Ishikawa (cell line): Measurements from ENCODE around the gene ANKRD40.

Experiments
- CEBPB ChIP-seq: IDR thresholded peaks from 2 replicates; pipeline ENCODE4 v1.6.1; 2012
- CREB1 ChIP-seq: IDR thresholded peaks from 2 replicates; pipeline ENCODE4 v1.6.1; 2012; ENCODE audit warnings: low read depth
- EGR1 ChIP-seq: IDR thresholded peaks from 2 replicates; pipeline ENCODE4 v1.6.1; 2012
- EP300 ChIP-seq: IDR thresholded peaks from 2 replicates; pipeline ENCODE4 v1.6.1; 2012; ENCODE audit warnings: borderline replicate concordance
- FOXM1 ChIP-seq: IDR thresholded peaks from 2 replicates; pipeline ENCODE4 v1.6.1; 2012; ENCODE audit warnings: low read depth, borderline replicate concordance
- MAX ChIP-seq: IDR thresholded peaks from 2 replicates; pipeline ENCODE4 v1.6.1; 2012
- NFIC ChIP-seq: IDR thresholded peaks from 2 replicates; pipeline ENCODE4 v1.6.1; 2012
- RAD21 ChIP-seq: IDR thresholded peaks from 2 replicates; pipeline ENCODE4 v1.6.1; 2012; ENCODE audit warnings: low read depth
- REST ChIP-seq: IDR thresholded peaks from 2 replicates; pipeline ENCODE4 v1.6.1; 2012; ENCODE audit warnings: low read depth, mild to moderate bottlenecking
- TAF1 ChIP-seq: IDR thresholded peaks from 2 replicates; pipeline ENCODE4 v1.6.1; 2012; ENCODE audit warnings: low read depth, mild to moderate bottlenecking
- TCF12 ChIP-seq: IDR thresholded peaks from 2 replicates; pipeline ENCODE4 v1.6.1; 2012; ENCODE audit warnings: low read depth
- TEAD4 ChIP-seq: IDR thresholded peaks from 2 replicates; pipeline ENCODE4 v1.6.1; 2012
- USF1 ChIP-seq: IDR thresholded peaks from 2 replicates; pipeline ENCODE4 v1.6.1; 2012
- YY1 ChIP-seq: IDR thresholded peaks from 2 replicates; pipeline ENCODE4 v1.6.1; 2012; ENCODE audit warnings: low read depth

DNA sequence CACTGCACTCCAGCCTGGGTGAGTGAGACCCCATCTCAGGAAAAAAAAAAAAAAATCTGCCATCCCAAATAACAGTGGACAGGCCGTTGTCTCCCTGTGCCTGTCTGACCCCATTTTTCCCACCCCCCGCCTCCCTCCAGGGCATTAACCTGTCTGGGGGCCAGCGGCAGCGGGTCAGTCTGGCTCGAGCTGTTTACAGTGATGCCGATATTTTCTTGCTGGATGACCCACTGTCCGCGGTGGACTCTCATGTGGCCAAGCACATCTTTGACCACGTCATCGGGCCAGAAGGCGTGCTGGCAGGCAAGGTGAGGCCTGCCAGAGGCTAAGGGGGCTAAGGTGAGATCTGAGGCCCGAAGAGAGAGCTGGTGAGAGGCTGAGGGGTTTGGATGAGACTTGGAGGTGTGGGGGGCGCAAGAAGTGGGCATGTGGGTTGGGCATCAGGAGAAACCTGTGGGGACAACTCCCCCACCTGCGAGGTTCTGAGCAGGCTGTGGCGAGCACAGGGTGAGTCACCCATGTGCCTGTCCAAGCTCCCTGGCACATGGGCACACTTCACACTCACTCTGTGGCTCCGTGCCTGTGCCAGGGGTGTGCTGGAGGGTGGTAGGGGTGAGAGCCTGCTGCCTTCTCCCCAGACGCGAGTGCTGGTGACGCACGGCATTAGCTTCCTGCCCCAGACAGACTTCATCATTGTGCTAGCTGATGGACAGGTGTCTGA lies 34.7 kb downstream of the ANKRD40 start:
- no peak for TF ChIP-seq TEAD4
- no peak for TF ChIP-seq TCF12
- no peak for TF ChIP-seq RAD21
- no peak for TF ChIP-seq YY1
- TF ChIP-seq NFIC: no peak
- TF ChIP-seq MAX: no peak
- no peak for TF ChIP-seq EGR1
- no peak for TF ChIP-seq EP300
- no peak for TF ChIP-seq REST
- no peak for TF ChIP-seq USF1
- no peak for TF ChIP-seq TAF1
- TF ChIP-seq FOXM1: no peak
- TF ChIP-seq CEBPB: no peak
- no peak for TF ChIP-seq CREB1
